Measurements from ENCODE around the gene ADAMTS14. TPM values are rescaled to one million over a fixed set of nuclear protein-coding genes. Genes with fewer than 3 reads are reported as not detected.

The ADAMTS14 gene
- total RNA-seq, 1 experiment from 2014 or later, result 1.6 TPM

GRCh38 chr10:70759781-70760180, 87.5 kb downstream of the ADAMTS14 start:
- H3K23ac ChIP-seq (ENCODE audit: insufficient read length, low read depth, low read length), result no peak overlapping the region
- H2BK5ac ChIP-seq (ENCODE audit: insufficient read length, low read length), result no peak overlapping the region
- H4K20me1 ChIP-seq (ENCODE audit: control insufficient read depth, insufficient read depth, insufficient read length), result no peaks in the 10 kb centered on the region
- H2BK20ac ChIP-seq (ENCODE audit: low read depth, low read length, poor library complexity, severe bottlenecking), result no peak overlapping the region
- H3K4me1 Mint-ChIP-seq, result peaks cover 25 to 30% of the 10 kb centered on the region in 2 experiments
- no peak for TF ChIP-seq CTCF (conservative IDR thresholded peaks at IDR 0.05)
- H2BK15ac ChIP-seq (ENCODE audit: low read depth, low read length), result no peak overlapping the region
- no peak overlapping the region for H4K8ac ChIP-seq (replicated peaks; ENCODE audit: insufficient read length, low read depth, low read length)
- H3K79me1 ChIP-seq (ENCODE audit: insufficient read depth, low read depth, low read length, poor library complexity, severe bottlenecking), result no peaks in the 10 kb centered on the region
- no peak overlapping the region for H3K27ac ChIP-seq (ENCODE audit: insufficient read length, low read depth, low read length)
- H3K9me3 Mint-ChIP-seq, result no peaks in the 10 kb centered on the region; a peak in 2 of 5 replicates
- H3K4me3 Mint-ChIP-seq, result no peak overlapping the region
- 0 out of 2 replicates have a peak overlapping the region, but pooled peaks have one; percentile 46 for H3K14ac ChIP-seq (ENCODE audit: insufficient read depth, low read length)
- no peak overlapping the region for H3K4me2 ChIP-seq (ENCODE audit: insufficient read depth, insufficient read length, low read length)
- no peaks in the 10 kb centered on the region for H3K27me3 ChIP-seq (ENCODE audit: insufficient read depth, low read length)
- no peak overlapping the region for H3K9ac ChIP-seq (ENCODE audit: extremely low read depth, insufficient read length, low read length)
- H2BK12ac ChIP-seq (ENCODE audit: insufficient read length, low read depth, low read length), result no peak overlapping the region
- no peaks in the 10 kb centered on the region for H3K27me3 Mint-ChIP-seq (ENCODE audit: low read depth)
- WGBS (ENCODE audit: extremely low coverage, insufficient read length, low lambda C conversion rate), result no CpG with 5 or more reads among the region's 7 CpGs
- no peaks in the 10 kb centered on the region for H3K23me2 ChIP-seq (ENCODE audit: insufficient read length, low read depth, low read length, poor library complexity, severe bottlenecking)
- H2AK5ac ChIP-seq (ENCODE audit: insufficient read length, low read length), result no peak overlapping the region
- no peaks in the 10 kb centered on the region for H3K4me1 ChIP-seq (ENCODE audit: insufficient read depth, low read length)
- H2BK120ac ChIP-seq (ENCODE audit: low read depth, low read length, poor library complexity, severe bottlenecking), result no peak overlapping the region
- no peak for DNase-seq
- H3K79me2 ChIP-seq (ENCODE audit: insufficient read depth, low read length), result no peaks in the 10 kb centered on the region
- no peak overlapping the region for H2AFZ ChIP-seq (ENCODE audit: low read length)
- H4K91ac ChIP-seq (ENCODE audit: insufficient read length, low read depth, low read length), result no peak overlapping the region
- H3K4ac ChIP-seq (ENCODE audit: low read depth, low read length), result no peak overlapping the region
- H3K36me3 Mint-ChIP-seq (ENCODE audit: insufficient read depth in 1 of 3, low read depth in 3 of 3), result no peaks in the 10 kb centered on the region
- H3K18ac ChIP-seq (ENCODE audit: insufficient read length, low read depth, low read length), result no peak overlapping the region
- H3T11ph ChIP-seq (ENCODE audit: low read length), result no peak overlapping the region
- no peak overlapping the region for H4K5ac ChIP-seq (ENCODE audit: insufficient read length, low read depth, low read length)
- no peak overlapping the region for H3K27ac Mint-ChIP-seq
- no peak overlapping the region for H3K56ac ChIP-seq (ENCODE audit: insufficient read length, low read depth, low read length)
- no peaks in the 10 kb centered on the region for H3K9me3 ChIP-seq (ENCODE audit: control insufficient read depth, low read depth, low read length)
